ENCODE results near the gene SLC25A48.

GRCh38 chr5:135821802-135822201 is 12.7 kb upstream of the SLC25A48 start:
- TF ChIP-seq CTCF (IDR thresholded peaks at IDR 0.05) (no peak), POLR2AphosphoS5 (IDR thresholded peaks at IDR 0.05) (no peak), POLR2A (IDR thresholded peaks at IDR 0.05) (no peak)
